Left colon (tissue), 2 donors: ENCODE results near the gene ADRB2. TPM values are rescaled to one million over a fixed set of nuclear protein-coding genes. Genes with fewer than 3 reads are reported as not detected.
"Not testable (repeated sequence)": the region's sequence is repeated elsewhere in the genome, so short reads cannot be mapped to it uniquely, and the experiment has no call there.

Experiments used
- ATAC-seq: fragments of 200-7000 bp; cut with Tn5 transposase; one replicate; pipeline ENCODE4 v1.9.1; 2020; ENCODE audit warnings: mild to moderate bottlenecking, moderate library complexity
- DNase-seq, 2 donors: peaks; one replicate each; pipeline ENCODE4 v3.0.0-alpha.2; 2020
- intact Hi-C, 2 donors: fragments of 100-400 bp; cut with DNase I in 1 of 2; cut with micrococcal nuclease in 1 of 2; formaldehyde crosslinking; loops; one replicate each; pipeline versions ENCODE4 v1.11.2 to v1.14.0; 2022; cut with DNase I, micrococcal nuclease
- total RNA-seq, 2 donors: library from RNA; stranded (reverse); fragmentation: NEBNext Ultra II Directional; extraction: Animal tissue kit (Norgen Biotek cat#: 25700); gene quantifications; one replicate each; pipeline ENCODE4 v1.2.1, GENCODE V29; 2021
- donor health status: DM: no; HTN: no; CAD: no.
- donor health status: DM: yes; HTN: yes; CAD: no.

ADRB2 gene
- total RNA-seq, 2 donors from 2014 or later: 0.55 to 1.4 TPM

GRCh38 chr5:148875205-148875875, 48.9 kb downstream of the ADRB2 start:
- DNase-seq (no peak), ATAC-seq (no peak)
- intact Hi-C loops: no loop called here

- DNase-seq, ATAC-seq, intact Hi-C loops: not testable (repeated sequence)
Measured at GRCh38 chr5:148877436-148877835, 51.0 kb downstream of the ADRB2 start.

Other genes with a start within 250 kb of the ADRB2 start
- gene HTR4, start 172.1 kb upstream of the ADRB2 start, total RNA-seq: 10 to 100 TPM; 12.2 to 19.0 TPM
- gene SH3TC2, start 236.5 kb downstream of the ADRB2 start, total RNA-seq: 1 to 10 TPM in 1 of 2 donors, under 1 TPM in 1; 0.47 to 2.4 TPM